GM20000 (cell line): ENCODE measurements around the gene TUBGCP2.

Source experiments
- DNase-seq: peaks from one replicate; pipeline ENCODE4 v3.0.0; 2012; ENCODE audit warnings: low spot score
- CTCF ChIP-seq: IDR thresholded peaks from 2 replicates; pipeline ENCODE4 v1.5.1; 2012; ENCODE audit warnings: mild to moderate bottlenecking, control low read depth; ENCODE audit errors: extremely low read depth, missing control alignments

The TUBGCP2 gene

GRCh38 chr10:133271521-133272300 lies 37.0 kb downstream of the TUBGCP2 start:
- no peak for TF ChIP-seq CTCF
- no peak for DNase-seq

- TF ChIP-seq CTCF = no peak
- no peak for DNase-seq
Observed at GRCh38 chr10:133270773-133271297, 37.8 kb downstream of the TUBGCP2 start.

GRCh38 chr10:133270204-133270603 lies 38.5 kb downstream of the TUBGCP2 start:
- TF ChIP-seq CTCF = no peak
- no peak for DNase-seq

DNA sequence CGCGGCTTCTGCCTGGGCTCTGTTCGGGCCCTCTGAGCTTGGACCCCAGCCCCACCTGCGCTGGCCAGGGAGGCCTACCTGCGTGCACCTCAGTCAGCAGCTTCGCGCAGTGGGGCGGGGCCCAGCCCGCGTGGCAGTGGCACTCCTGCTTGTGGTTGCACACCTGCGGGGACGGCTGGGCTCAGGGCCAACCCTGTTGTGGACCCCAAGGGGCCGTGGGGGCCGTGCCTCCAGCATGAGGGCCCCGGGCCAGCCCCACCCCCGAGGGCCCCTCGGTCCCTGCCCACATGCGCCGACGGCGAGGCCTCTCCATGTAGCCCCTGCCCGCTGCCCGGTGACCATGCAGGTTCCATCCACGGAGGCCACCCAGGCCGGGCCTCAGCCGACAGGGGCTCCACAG lies 39.3 kb downstream of the TUBGCP2 start:
- no peak for TF ChIP-seq CTCF
- DNase-seq = no peak

DNA sequence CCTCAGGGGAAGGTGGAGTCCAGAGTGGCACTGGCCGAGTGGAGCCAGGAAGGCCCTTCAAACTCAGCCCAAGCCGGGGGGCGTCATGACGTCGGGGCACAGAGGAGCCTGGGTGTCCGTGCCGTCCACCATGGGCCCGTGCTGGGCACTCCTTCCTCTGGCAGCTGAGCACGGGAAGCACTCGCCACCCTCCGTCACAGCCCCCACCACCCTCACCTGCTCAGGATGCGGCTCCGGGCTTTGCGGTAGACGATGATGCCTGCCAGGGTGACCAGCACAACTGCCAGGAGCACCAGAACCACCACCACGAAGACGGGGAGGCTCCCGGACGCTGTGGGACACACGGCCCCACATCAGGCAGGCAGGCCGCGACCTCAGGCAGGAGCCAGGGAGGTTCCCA lies 40.1 kb downstream of the TUBGCP2 start:
- no peak for DNase-seq
- TF ChIP-seq CTCF = no peak

- no peak for TF ChIP-seq CTCF
- no peak for DNase-seq
Observed at GRCh38 chr10:133267829-133268228, 40.8 kb downstream of the TUBGCP2 start.

- no peak for TF ChIP-seq CTCF
Observed at GRCh38 chr10:133267293-133267692, 41.4 kb downstream of the TUBGCP2 start.

More at GRCh38 chr10:133267293-133267692, 41.4 kb downstream of the TUBGCP2 start:
- DNase-seq = no peak
